ENCODE measurements around the gene TMEM272.

The TMEM272 gene

GRCh38 chr13:51763486-51763885 is 81.5 kb downstream of the TMEM272 start:
- Histone ChIP-seq H3K36me3 (ENCODE audit: insufficient read depth, low read length) (peaks cover 19% of the 10 kb centered on the region), H3K27ac (peak overlapping the region; percentile 78; the same call in 1 of the 2 replicates), H3K9ac (ENCODE audit: insufficient read length) (no peak overlapping the region), H3K9me3 (ENCODE audit: low read depth, low read length) (no peaks in the 10 kb centered on the region), H3K4me3 (no peak overlapping the region)
- no peak for DNase-seq (ENCODE audit: low read depth, low spot score)
- TF ChIP-seq POLR2AphosphoS5 (IDR thresholded peaks at IDR 0.05; ENCODE audit: borderline replicate concordance, low read depth, low read length), result no peak
- TF ChIP-seq EZH2 (IDR thresholded peaks at IDR 0.05), result no peak
- TF ChIP-seq FOXP2 (optimal IDR thresholded peaks at IDR 0.05; ENCODE audit: control extremely low read depth, extremely low read length, insufficient read depth), result no peak

Data from SK-N-MC (cell line).